Kidney (tissue), 14 donors: ENCODE results near the gene ATP2C2. TPM values are rescaled to one million over a fixed set of nuclear protein-coding genes. Genes with fewer than 3 reads are reported as not detected.

Experiments
- DNase-seq, 5 donors: peaks; one replicate each; pipeline ENCODE4 v3.0.0-alpha.2; 2013 to 2020
- FAIRE-seq: peaks from 2 replicates; lab custom pipeline; 2012; peaks lifted over from hg19 to GRCh38; lab: Jason Lieb, UNC
- H3K27ac ChIP-seq, 2 donors: one replicate each; pipeline ENCODE4 v1.7.0; 2013; ENCODE audit warnings: low read depth in 2 of 2, low read length in 2 of 2, inconsistent platforms in 1 of 2
- H3K27me3 ChIP-seq: one replicate; pipeline ENCODE4 v1.7.1; 2013; ENCODE audit warnings: low read length, inconsistent platforms; ENCODE audit not compliant: control insufficient read depth, insufficient read depth
- H3K36me3 ChIP-seq, 3 donors: one replicate each; pipeline versions ENCODE4 v1.7.0 to v1.7.1; 2013; ENCODE audit warnings: low read length in 3 of 3, control low read depth in 1 of 3, inconsistent platforms in 1 of 3; ENCODE audit not compliant: insufficient read depth in 3 of 3, control insufficient read depth in 2 of 3
- H3K4me1 ChIP-seq, 3 donors: one replicate each; pipeline versions ENCODE4 v1.7.0 to v1.7.1; 2013; ENCODE audit warnings: low read length in 3 of 3, inconsistent platforms in 1 of 3, low read depth in 1 of 3; ENCODE audit not compliant: control insufficient read depth in 2 of 3, insufficient read depth in 2 of 3
- H3K4me3 ChIP-seq, 3 donors: one replicate each; pipeline versions ENCODE4 v1.7.0 to v1.8.1; 2013; ENCODE audit warnings: low read length in 3 of 3, control low read depth in 1 of 3, inconsistent platforms in 1 of 3
- H3K9ac ChIP-seq, 3 donors: one replicate each; pipeline versions ENCODE4 v1.7.0 to v1.7.1; 2013; ENCODE audit warnings: low read length in 3 of 3, control low read depth in 1 of 3, inconsistent platforms in 1 of 3
- H3K9me3 ChIP-seq, 3 donors: one replicate each; pipeline versions ENCODE4 v1.7.0 to v1.7.1; 2013; ENCODE audit warnings: low read length in 3 of 3, control low read depth in 1 of 3, inconsistent platforms in 1 of 3; ENCODE audit not compliant: control insufficient read depth in 2 of 3, insufficient read depth in 1 of 3
- CTCF ChIP-seq: IDR thresholded peaks from 3 replicates; pipeline ENCODE4 v1.5.1; 2012; ENCODE audit warnings: mild to moderate bottlenecking, moderate library complexity, borderline replicate concordance; ENCODE audit not compliant: insufficient read depth; ENCODE audit errors: extremely low read depth
- intact Hi-C: fragments of 100-400 bp; cut with DNase I; formaldehyde crosslinking; loops from one replicate; pipeline ENCODE4 v1.11.1; 2022
- polyA plus RNA-seq: library from polyadenylated mRNA; stranded (reverse); fragments of 350-450 nt; fragmentation: Illumina TruSeq; extraction: RNeasy Lipid Tissue Mini Kit (QIAGEN cat#74804); gene quantifications from one replicate; pipeline ENCODE4 v1.2.3, GENCODE V29; 2014; ENCODE audit warnings: low read depth, low replicate concordance; ENCODE audit not compliant: insufficient read depth
- total RNA-seq: library from RNA; stranded (reverse); fragmentation: NEBNext Ultra II Directional; extraction: Animal tissue kit (Norgen Biotek cat#: 25700); gene quantifications from one replicate; pipeline ENCODE4 v1.2.1, GENCODE V29; 2021
- donor health status: control.
- donor health status: control.
- donor health status: control.
- donor health status: control.
- donor health status: control.
- donor health status: DM: yes; HTN: yes; CAD: no.
- donor health status: Normal renal cell carcinoma (clear cell type).

ATP2C2 gene
- total and polyA plus RNA-seq, 2 donors from 2014 or later = 2.2 to 2.6 TPM

- H3K36me3 ChIP-seq = no peaks in the 10 kb centered on the region
- no peak overlapping the region for H3K4me3 ChIP-seq
- no peaks in the 10 kb centered on the region for H3K9me3 ChIP-seq
- intact Hi-C loops = no loop called here
- H3K27ac ChIP-seq = no peak overlapping the region
- TF ChIP-seq CTCF = no peak
- FAIRE-seq = no peak
- H3K4me1 ChIP-seq = peaks cover 0 to 5% (median 0%) of the 10 kb centered on the region in 3 donors
- DNase-seq = no peak
- H3K27me3 ChIP-seq = peaks cover 11% of the 10 kb centered on the region
- no peak overlapping the region for H3K9ac ChIP-seq
Observed at GRCh38 chr16:84366208-84366607, 2.1 kb upstream of the ATP2C2 start.

GRCh38 chr16:84367297-84367680, 1.0 kb upstream of the ATP2C2 start:
- H3K4me3 ChIP-seq = no peak overlapping the region
- no peak overlapping the region for H3K27ac ChIP-seq
- intact Hi-C loops = no loop called here
- FAIRE-seq (no peak), DNase-seq (no peak)
- peaks cover 0 to 4% (median 0%) of the 10 kb centered on the region in 3 donors for H3K4me1 ChIP-seq
- no peaks in the 10 kb centered on the region for H3K36me3 ChIP-seq
- H3K27me3 ChIP-seq = peaks cover 11% of the 10 kb centered on the region
- no peak for TF ChIP-seq CTCF
- H3K9me3 ChIP-seq = no peaks in the 10 kb centered on the region
- H3K9ac ChIP-seq = no peak overlapping the region

- no peaks in the 10 kb centered on the region for H3K9me3 ChIP-seq
- FAIRE-seq (no peak), DNase-seq (peak in 3 of 5 donors; percentile 25 to 49 (median 45))
- H3K27me3 ChIP-seq = peaks cover 11% of the 10 kb centered on the region
- peak overlapping the region in 1 of 3 donors; percentile 59 for H3K4me3 ChIP-seq
- H3K36me3 ChIP-seq = no peaks in the 10 kb centered on the region
- H3K9ac ChIP-seq = no peak overlapping the region
- TF ChIP-seq CTCF = no peak
- no peaks in the 10 kb centered on the region for H3K4me1 ChIP-seq
- H3K27ac ChIP-seq = no peak overlapping the region
- intact Hi-C loops = no loop called here
Observed at GRCh38 chr16:84367750-84368307, 509 bp upstream of the ATP2C2 start.

GRCh38 chr16:84369105-84369504, 767 bp downstream of the ATP2C2 start:
- Histone ChIP-seq H3K27ac (no peak overlapping the region), H3K27me3 (peaks cover 11% of the 10 kb centered on the region), H3K4me3 (peak overlapping the region in 2 of 3 donors; percentile 43 to 59), H3K9me3 (no peaks in the 10 kb centered on the region), H3K36me3 (no peaks in the 10 kb centered on the region), H3K9ac (no peak overlapping the region), H3K4me1 (no peaks in the 10 kb centered on the region)
- FAIRE-seq (no peak), DNase-seq (no peak)
- intact Hi-C loops = no loop called here
- TF ChIP-seq CTCF = no peak
